Renal cortical epithelial cell (primary cell): ENCODE measurements around the gene KLHDC7B. TPM values are rescaled to one million over a fixed set of nuclear protein-coding genes. Genes with fewer than 3 reads are reported as not detected.

ENCODE experiments used
- DNase-seq: peaks from one replicate; pipeline ENCODE4 v3.0.0-alpha.2; 2011; ENCODE audit warnings: low read depth
- total RNA-seq: library from RNA; depleted of rRNA; stranded (reverse); fragments of >200 nt; gene quantifications from 2 replicates; pipeline ENCODE4 v1.2.3, GENCODE V29; 2014

KLHDC7B gene
- total RNA-seq, 1 donor from 2014 or later: 0.15 TPM

DNA sequence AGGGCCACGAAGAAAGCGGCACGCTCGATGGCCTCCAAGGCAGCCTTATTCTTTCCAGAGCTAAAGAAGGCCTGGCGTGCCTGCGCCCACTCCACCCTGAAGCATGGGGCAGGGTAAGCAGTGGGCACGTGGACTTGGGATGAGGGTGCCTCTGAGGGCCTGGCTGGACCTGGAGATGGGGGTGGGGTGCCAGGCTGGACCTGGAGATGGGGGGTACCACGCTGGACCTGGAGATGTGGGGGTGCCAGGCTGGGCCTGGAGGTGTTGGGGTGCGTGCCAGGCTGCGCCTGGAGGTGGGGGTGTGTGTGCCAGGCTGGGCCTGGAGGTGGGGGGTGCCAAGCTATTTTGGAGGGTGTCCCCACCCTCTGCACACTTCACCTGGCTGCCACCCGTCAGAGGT, 27.3 kb downstream of the KLHDC7B start:
- DNase-seq: no peak

- DNase-seq: no peak
These were observed 28.0 kb downstream of the KLHDC7B start for GRCh38 chr22:50573491-50574382.

DNA sequence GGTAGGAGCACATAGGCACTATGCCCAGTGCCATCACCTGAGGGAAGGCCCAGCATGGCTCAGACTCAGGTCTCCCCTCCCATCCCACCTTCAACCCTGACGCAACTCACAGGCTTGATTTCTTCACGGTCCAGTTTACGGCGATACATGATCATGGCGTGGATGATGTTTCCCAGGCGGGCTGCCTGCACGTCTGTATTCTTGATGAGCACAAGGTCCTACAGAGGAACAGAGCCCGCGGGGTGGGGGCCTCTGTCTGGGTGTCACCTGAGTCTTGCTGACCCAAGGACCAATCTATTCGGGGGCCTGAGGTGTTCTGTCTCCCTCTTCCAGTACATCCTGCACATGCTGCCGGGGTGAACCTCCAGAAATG, 28.7 kb downstream of the KLHDC7B start:
- no peak for DNase-seq

DNA sequence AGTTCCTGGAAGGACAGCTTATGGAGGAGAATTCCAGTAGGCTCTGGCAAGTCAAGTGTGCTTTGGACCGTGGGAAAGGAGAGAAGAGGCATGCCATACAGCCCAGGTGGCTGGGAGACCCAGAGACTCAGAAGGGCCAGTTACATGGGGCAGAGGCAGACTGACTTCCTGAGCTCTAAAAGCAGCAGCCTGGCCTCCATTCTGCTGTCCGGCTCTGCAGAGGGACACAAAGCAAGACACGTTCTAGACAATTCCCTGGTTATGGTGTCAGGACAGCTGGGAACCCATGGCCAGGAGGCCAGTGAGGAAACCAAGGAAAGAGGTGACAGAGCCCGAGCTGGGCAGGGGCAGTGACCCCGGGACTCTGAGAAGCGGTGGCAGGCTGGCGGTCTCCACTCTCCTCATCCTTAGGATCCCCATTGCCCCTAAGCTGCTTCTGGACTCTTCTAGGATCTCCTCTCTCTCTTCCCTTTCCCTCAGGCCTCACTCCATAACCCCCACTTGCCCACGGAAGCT, 29.8 kb downstream of the KLHDC7B start:
- DNase-seq: no peak

GRCh38 chr22:50576070-50576469, 30.4 kb downstream of the KLHDC7B start:
- peak; percentile 71 for DNase-seq

- no peak for DNase-seq
These were observed 31.4 kb downstream of the KLHDC7B start for GRCh38 chr22:50576806-50577696.

DNA sequence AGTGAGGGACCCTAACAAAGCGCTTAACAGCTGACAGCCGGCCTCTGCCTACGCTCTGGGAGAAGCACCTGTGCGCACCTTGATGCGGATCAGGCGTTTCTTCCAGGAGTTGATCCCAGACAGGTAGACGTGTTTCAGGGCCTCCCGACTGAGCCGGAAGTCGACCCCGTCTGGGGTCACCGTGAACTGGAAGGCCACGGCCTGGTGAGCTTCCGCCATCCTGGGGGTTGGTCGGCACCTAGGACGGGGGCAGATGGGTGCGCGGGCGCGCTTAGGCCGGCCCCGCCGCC, 31.9 kb downstream of the KLHDC7B start:
- DNase-seq: no peak

- DNase-seq: no peak
These were observed 32.5 kb downstream of the KLHDC7B start, which contains the start of gene CPT1B for GRCh38 chr22:50577987-50578775. CPT1B (minus strand) TSS chr22:50578427; CDS start chr22:50577915, 512 bp downstream.

GRCh38 chr22:50578776-50579310, 33.1 kb downstream of the KLHDC7B start:
- DNase-seq: no peak

- DNase-seq: no peak
These were observed 34.1 kb downstream of the KLHDC7B start for GRCh38 chr22:50579752-50580151.

GRCh38 chr22:50581031-50581949, 35.6 kb downstream of the KLHDC7B start:
- DNase-seq: no peak

- DNase-seq: no peak
These were observed 36.3 kb downstream of the KLHDC7B start for GRCh38 chr22:50581950-50582492.

GRCh38 chr22:50582493-50583293, 37.0 kb downstream of the KLHDC7B start, which contains the start of gene CHKB:
CHKB (minus strand) TSS chr22:50582849; CDS start chr22:50582781, 68 bp downstream.
- DNase-seq: peak; percentile 89

DNA sequence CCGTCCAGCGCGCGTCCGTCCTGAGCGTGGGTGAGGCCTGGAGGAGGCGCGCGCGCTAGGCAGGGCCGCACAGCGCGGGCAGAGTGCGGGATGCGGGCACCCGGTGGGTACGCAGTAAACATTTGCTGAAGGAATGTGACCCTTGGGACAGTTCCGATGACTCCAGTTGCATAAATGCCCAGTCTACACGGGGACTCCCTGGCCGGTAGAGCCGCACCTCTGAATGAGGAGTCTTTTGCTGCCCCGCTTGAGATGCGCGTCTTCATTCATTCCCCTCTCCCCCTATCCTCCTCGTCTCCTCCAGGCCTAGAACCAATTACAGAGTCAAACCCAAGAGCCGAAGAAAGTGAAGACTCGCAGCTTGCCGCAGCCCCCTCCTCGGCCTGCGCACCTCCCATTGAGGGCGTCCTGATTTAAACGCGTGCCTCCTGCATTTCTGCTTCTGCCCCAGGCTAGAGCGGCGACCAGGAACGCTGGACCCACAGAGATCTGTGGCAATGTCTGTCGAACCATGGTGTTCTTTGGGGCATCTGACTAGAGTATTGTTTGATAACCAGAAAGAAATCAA, 37.7 kb downstream of the KLHDC7B start:
- DNase-seq: no peak

DNA sequence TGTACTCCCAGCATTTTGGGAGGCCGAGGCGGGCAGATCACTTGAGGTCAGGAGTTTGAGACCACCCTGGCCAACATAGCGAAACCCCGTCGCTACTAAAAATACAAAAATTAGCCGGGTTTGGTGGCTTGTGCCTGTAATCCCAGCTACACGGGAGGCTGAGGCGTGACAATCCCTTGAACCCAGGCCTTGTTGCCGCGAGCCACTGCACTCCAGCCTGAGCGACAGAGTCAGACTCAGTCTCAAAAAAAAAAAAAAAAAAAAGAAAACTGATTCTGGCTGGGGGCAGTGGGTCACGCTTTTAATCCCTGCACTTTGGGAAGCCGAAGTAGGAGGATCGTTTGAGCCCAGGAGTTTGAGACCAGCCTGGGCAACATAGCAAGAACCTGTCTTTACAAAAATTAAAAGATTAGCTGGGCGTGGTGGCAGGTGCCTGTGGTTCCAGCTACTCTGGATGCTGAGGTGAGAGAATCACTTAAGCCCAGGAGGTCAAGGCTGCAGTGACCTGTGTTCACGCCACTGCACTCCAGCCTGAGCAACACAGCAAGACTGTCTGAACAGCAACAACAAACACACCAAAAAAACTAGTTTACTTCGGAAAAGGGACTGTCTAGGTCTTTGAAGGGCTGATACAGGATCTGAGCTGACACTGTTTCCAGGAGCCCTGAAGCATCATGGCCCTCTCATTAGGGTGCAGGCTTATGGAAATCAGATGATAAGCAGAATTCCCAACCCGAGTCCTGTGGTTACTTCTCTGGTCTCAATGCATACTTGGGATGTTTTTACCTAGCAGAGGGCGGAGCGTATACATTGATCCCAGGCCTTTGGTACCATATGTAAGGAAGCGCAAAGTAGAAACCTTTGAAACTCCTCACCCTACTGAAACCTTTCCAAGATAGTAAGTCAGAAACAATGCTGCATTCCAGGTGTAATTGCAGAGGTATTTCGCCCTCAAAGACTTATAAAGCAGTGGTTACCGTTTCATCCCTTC, 38.7 kb downstream of the KLHDC7B start:
- DNase-seq: no peak

DNA sequence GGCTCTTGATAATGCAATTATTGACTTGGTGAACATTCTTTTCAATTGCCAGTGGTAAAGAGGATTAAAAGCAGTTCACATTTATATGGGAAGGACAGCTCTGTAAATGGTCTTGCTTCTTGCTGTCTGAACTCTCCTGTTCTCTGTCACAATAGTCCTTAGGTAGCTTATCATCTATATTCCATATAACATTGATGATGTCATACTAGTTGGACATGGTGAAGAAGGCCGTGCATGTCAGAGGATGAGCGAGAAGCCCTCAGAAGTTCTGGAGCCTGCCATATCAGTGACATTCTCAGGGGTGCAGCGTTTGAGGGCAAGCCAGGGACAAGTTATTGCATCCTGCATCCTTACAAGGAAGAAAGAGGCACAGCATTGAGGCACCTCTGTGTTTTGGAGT, 39.5 kb downstream of the KLHDC7B start:
- DNase-seq: no peak

GRCh38 chr22:50585781-50586180, 40.1 kb downstream of the KLHDC7B start:
- no peak for DNase-seq

DNA sequence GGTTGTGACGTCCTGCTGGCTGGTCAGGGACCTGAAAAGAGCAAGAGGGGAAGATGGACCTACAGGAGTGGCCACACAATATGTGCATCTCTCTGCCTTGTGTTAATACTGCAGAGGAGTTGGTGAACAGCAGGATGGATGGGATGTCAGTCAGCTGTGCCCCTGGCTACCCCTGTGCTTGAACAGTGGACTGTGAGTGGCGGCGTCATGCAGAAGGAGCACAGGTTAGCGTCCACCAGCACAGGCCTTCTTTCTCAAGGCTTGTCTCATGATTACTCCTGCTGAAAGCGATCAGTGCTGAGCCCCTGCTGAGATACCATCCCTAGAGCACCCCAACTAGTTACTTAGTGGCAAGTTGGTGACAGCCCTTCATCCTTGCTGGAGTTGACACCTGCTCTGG, 40.7 kb downstream of the KLHDC7B start:
- DNase-seq: no peak
